Activated naive CD4-positive, alpha-beta T cell treated with Interleukin-2 at 50 U/mL for 16 hours (primary cell): Measurements from ENCODE around the gene ACTR6.
"Not testable (repeated sequence)": the region's sequence is repeated elsewhere in the genome, so short reads cannot be mapped to it uniquely, and the experiment has no call there.

ENCODE experiments used
- DNase-seq: peaks from one replicate; pipeline ENCODE4 v3.0.0-alpha.2; 2020

The ACTR6 gene

DNA sequence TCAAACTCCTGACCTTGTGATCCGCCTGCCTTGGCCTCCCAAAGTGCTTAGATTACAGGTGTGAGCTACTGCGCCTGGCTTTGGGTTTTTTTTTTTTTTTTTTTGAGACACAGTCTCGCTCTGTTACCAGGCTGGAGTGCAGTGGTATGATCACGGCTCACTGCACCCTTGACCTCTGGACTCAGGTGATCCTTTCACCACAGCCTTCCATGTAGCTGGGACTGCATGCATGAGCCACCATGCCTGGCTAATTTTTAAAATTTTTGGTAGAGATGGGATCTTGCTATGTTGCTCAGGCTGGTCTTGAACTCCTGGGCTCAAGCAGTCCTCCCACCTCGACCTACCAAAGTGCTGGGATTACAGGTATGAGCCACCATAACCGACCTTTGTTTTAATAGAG, 21.6 kb downstream of the ACTR6 start:
- not testable (repeated sequence) for DNase-seq

DNA sequence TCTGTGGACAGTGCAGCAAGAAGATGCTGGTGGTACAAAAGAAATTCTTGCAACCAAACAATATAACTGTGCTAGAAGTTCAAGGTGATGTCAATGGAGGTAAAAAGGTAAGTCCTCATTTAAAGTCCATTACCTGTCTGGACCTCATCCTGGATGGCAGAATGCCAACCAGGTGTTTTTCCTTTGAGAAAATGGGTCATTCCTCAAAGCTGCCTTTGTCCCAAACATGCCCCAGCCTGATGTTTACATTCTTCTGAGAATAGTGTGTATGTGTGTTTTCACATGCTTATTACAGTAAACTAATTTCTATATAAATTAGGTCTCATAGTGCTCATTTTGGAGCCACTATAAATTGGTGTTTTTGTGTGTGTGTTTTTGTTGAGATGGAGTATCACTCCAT, 24.9 kb downstream of the ACTR6 start:
- no peak for DNase-seq

DNA sequence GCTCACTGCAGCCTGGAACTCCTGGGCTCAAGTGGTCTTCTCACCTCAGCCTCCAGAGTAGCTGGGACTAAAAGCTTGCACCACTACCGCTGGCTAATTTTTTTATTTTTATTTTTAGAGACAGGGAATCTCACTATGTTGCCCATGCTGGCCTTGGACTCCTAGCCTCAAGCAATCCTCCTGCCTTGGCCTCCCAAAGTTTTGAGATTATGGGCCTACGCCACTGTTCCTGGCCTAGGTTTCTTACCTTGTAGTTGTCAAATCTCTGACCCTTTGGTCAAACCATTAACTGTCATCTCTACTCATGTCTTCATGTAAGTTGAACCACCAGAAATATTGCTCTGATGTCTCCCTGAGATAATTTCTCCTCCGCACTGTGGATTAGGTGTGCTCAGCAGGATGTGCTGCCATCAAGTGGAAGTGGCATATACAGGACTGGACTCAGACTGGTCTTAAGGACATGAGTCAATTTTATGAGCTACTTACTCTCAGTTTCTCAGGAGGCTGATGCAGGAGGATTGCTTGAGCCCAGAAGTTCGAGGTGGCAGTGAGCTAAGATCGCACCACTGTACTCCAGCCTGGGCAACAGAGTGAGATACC, 28.5 kb downstream of the ACTR6 start:
- DNase-seq = no peak

DNA sequence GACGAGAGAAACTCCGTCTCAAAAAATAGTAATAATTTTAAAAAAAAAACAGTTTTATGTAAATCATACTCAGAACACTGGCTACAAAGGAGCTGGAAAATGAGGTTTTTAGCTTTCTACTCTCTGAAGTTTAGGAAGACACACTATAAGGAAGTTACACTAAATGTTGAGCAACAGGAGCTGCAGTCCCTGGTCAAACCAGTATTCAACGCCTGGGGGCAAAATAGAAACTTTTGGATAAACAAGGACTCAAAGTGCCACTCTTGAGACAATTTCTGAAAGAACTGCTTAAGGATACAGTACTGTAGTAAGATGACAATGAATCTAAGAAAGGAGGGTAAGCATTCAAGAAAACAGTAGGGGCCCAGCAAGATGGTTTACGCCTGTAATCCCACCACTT, 29.3 kb downstream of the ACTR6 start:
- no peak for DNase-seq

DNA sequence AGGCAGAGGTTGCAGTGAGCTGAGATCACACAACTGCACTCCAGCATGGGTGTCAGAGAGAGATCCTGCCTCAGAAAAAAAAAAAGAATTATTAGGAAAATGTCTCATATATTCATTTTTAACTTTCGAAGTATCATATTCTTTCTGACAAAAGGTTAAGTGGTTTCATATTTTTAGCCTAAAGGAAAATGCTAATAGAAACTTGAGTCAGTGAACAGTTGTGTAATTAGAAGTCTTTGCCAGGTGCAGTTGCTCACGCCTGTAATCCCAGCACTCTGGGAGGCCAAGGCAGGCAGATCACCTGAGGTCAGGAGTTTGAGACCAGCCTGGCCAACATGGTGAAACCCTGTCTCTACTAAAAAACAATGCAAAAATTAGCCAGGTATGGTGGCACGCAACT, 31.3 kb downstream of the ACTR6 start:
- DNase-seq = not testable (repeated sequence)

DNA sequence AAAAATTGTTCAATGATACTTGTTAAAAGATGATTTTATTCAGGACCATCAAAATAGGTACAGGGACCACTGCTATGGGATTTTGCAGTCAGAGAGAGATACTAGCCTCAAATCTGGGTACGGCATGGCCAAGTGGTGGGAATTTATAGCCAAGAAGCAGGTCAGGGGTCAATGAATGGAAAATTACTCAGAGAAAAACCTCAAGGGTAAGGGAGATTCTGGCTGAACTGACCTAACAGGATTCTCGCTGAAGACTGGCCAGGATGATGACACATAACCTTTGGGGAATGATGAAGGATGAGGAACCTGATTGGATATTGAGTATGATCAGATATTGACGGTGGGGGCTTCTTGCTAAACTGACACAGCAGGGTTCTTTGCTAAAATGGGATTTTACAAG, 33.6 kb downstream of the ACTR6 start:
- DNase-seq = no peak

DNA sequence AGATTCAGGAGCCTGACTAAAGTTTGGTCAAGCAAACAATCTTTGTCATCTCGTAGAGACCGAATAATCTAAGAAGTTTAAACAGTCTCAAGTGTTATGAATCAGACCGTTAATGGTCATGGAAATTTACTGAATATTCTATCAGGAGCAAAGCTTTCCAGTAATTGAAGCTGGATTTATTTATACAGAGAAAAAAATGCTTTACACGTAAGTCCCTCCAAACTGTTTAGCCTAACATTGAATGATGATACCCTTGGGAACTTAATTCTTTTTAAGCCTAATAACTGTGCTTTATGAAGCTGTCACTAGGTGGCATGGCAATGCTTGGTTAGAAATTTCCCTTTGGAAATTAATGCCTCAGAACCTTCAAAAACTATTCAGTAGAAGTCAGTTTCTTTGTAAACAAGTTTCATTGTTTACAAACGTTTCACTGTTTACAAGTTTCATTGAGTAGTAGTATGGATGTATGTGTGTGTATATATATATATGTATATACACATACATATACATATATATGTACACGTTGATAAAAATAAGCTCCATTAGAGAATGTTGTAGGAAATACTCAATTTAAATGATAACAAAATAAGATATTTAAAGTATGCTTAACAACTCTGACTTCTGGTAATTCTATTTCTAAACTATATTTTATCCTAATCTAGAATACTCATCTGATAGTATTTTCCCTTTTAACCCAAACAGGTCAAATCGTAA, 34.1 kb downstream of the ACTR6 start:
- no peak for DNase-seq

DNA sequence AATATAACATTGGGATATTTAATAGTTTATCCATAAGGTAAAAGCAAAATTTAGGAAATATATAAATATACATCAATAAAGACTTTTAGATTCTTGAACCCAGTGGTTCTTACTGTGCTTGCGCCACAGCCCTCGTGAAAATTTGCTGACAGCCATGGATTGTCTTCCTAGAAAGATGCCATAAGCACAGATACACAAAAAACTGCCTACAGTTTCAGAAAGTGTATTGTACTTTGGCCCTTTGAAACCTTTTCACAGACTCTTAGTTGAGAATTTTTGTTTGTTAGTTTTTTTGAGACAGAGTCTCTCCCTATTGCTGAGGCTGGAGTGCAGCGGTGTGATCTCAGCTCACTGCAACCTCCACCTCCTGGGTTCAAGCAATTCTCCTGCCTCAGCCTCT, 38.2 kb downstream of the ACTR6 start:
- no peak for DNase-seq

DNA sequence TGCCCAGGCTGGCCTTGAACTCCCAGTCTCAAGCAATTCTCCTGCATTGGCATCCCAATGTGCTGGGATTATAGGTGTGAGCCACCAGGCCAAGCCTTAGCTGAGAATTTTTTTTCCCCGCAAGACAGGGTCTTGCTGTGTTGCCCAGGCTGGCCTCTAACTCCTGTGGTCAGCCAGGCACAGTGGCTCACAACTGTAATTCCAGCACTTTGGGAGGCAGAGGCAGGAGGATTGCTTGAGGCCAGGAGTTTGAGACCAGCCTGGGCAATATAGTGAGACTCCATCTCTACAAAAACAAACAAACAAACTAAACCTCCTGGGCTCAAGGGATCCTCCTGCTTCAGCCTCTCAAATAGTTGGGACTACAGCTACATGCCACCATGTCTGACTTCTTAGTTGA, 39.0 kb downstream of the ACTR6 start:
- no peak for DNase-seq

DNA sequence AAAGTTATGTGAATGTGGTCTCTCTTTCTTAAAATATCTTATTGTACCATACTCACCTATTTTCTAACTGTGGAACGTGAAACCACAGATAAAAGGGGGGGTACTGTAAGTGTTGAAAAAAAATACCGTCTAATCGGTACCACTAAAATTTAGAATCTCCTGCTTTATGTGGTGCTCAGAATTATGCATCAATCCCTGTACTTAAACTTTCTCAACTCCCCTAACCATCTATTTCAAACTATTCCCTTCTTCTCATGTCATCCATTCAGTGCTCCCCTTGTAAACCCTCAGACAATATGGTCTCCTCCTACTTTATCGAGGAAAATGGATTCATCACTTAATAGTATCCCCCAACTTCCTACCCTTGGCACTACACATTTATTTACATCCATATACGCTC, 42.5 kb downstream of the ACTR6 start:
- DNase-seq = no peak

DNA sequence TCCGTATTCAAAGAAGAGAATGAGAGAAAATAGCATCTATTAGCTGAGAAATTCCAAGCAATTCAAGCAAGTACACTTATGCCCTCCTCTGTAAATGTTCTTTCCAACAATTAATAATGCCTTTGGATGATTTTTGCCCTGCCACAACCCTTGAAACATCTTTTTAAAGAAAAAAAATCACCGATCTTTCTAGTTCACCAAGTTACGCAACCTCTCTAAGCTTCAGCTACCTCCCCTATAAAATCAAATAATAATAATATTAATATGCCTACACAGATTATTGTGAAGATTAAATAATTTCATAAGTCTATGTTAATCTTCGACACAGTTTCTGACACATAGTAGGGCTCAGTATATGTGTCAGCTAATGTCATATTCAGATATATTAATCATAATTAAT, 47.1 kb downstream of the ACTR6 start:
- DNase-seq = no peak

DNA sequence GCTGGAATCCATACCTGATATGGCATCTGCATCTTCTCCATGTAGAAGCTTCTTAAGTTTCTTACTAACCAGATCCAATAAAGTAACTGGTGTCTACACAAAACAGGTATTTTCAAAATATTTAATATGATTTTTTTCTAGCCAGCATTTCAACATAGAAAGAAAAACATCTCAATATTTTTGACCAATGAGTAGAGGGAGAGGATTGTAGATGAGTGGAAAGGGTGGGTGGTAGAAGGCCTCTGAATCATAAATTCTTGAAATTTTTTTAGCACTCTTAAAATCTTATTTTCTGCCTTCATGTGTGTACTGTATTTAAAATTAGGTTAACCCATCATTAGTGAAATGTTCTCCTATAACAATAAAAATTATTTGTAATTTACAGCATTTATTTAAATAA, 48.3 kb downstream of the ACTR6 start:
- DNase-seq = no peak

DNA sequence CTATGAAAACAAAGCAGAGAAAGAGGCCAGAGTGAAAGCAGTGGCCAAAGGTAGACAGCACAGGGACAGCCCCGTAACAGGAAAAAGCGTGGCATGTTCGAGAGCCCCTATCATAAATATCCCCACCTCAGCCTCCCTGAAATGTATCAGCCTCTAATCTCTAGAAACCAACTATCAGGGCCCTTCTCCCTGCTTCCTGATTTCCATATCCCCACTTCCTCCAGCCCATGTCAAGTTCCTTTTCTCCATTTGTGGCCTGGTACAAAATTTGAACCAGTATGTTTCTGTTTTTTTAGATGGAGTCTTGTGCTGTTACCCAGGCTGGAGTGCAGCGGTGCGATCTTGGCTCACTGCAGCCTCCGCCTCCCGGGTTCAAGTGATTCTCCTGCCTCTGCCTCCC, 49.3 kb downstream of the ACTR6 start:
- no peak for DNase-seq

DNA sequence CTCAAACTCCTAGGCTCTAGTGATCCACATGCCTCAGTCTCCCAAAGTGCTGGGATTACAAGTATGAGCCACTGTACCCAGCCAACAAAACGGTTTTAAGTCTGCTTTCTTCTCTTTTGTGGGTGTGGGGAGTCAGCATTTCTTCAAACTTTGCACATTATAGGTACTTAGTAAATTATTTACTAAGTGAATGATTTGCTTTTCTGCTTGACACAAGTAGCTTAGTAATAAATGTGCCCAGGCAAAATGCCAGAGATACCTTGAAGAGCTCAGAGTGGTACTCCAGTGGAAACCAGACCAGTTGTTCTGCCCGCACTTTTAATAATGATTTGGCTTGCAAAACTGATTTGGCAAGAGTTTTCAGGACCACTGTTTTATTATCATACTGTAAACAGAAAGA, 51.3 kb downstream of the ACTR6 start:
- DNase-seq = no peak

DNA sequence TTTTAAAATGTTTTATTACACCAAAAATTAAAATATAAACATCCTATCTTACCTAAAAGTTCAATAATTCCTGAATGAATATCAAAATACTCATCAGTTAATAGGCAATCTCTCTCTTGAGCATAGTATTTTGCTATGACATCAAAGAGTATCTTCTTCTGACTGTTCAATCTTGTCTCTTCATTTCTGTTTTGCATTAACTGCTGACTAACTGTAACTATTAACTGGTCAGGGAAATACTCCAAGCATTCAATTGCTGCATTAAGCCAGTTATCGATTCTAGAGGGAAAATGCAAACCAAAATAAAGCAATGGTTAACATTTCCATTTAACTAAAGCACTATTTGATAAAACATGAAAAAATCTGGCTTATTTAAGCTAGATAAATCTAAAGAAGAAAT, 52.8 kb downstream of the ACTR6 start:
- DNase-seq = no peak

DNA sequence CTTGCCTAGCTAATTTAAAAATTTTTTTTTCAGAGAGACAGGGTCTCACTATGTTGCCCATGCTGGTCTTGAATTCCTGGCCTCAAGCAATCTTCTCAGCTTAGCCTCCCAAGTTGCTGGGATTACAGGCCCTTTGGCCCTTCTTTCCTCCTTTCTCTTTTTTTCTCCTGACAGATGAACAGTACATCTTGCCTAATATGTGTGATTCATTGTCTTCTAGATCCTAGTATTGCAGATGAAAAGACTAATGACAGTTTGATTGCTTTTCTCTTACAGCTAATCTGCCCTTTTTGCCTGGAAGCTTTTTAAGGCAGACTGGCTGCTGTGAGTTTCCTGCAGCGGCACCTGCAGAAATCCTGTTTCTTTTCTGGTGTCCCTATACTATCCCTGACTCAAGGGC, 54.3 kb downstream of the ACTR6 start:
- no peak for DNase-seq

DNA sequence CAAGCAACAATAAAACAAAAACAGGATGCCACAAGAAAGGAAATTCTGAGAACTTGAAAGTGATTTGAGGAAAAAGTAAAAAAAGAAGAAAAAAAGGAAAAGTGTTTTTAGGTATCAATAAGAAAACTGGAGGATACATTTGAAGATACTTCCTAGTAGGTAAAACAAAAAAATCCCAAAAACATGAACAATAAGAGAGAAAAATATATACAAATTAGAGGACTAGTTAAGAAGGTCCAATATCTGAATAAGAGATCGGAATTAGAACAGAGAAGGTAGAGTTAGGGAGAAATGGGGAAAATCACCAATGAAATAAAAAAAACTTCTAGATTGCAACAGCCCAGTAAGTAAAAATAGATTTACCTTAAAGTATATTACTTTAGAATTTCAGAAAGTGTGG, 57.5 kb downstream of the ACTR6 start:
- no peak for DNase-seq

DNA sequence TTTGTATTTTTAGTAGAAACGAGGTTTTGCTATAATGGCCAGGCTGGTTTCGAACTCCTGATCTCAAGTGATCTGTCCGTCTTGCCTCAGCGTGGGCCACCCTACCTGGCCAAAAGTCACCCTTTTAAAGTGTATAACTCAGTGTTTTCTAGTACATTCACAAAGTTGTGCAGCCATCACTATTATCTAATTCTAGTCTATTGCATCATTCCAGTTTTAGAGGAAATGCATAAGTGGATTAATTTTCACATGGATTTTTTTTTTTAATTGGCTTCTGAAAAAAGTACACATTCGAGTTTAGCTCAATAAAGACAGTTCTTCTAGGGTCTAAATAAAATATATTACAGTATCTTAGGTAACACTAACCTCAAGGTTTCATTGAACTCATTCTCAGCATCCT, 62.5 kb downstream of the ACTR6 start:
- no peak for DNase-seq

DNA sequence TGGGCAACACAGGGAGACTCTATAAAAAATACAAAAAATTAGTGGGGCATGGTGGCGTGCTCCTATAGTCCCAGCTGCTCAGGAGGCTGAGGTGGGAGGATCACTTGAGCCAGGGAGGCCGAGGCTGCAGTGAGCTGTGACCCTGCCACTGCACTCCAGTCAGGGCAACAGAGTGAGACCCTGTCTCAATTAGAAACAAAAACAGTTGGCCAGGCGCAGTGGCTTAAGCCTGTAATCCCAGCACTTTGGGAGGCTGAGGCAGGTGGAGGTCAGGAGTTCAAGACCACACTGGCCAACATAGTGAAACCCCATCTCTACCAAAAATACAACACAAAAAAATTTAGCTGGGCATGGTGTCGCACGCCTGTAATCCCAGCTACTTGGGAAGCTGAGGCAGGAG, 64.5 kb downstream of the ACTR6 start:
- not testable (repeated sequence) for DNase-seq

DNA sequence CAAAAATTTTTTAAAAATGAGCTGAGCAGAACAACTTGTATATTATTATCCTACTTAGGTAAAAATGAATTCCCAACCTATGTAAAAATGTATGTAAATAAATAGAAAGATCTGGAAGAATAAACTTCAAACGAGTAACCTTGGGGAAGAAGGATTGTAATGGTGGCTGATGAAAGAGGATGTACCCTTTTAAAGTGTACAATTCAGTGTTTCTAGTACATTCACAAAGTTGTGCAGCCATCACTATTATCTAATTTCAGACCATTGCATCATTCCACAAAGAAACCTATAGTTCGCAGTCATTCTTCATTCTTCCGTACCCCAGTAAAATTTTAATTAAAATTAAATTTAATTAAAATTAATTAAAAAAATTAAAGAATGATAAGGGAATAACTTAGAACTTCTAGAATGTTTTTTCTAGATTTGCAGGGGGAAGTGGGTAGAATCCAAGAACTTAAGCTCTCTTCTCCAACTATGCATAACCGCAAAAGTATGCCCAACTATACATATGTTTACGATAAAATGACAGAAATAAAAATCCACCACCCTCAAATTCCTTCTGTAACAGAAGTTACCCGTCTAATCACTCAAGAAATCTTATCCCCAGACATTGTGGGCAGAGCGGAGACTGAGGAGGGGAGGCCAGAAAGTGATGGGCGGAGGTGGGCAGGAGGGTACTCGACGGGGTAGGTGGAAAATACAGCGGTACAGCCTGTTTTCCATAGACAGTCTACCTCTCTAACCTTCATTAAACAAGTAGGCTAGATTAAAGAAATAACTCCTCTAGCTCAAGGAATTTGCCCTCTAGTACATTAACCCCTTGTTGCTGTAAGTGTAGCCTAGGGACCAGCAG, 65.3 kb downstream of the ACTR6 start:
- DNase-seq = no peak

DNA sequence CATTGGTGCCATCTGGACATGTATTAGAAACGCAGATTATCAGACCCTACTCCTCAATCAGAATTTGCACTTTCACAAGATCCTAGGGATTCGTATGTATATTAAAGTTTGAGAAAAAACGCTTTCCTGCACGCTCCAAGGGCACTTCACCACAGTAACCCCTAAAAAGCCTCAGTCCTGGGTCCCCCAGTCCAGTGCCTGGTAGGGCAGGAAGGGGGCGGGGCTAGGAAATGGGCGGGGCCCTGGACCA, 65.9 kb downstream of the ACTR6 start:
- no peak for DNase-seq

DNA sequence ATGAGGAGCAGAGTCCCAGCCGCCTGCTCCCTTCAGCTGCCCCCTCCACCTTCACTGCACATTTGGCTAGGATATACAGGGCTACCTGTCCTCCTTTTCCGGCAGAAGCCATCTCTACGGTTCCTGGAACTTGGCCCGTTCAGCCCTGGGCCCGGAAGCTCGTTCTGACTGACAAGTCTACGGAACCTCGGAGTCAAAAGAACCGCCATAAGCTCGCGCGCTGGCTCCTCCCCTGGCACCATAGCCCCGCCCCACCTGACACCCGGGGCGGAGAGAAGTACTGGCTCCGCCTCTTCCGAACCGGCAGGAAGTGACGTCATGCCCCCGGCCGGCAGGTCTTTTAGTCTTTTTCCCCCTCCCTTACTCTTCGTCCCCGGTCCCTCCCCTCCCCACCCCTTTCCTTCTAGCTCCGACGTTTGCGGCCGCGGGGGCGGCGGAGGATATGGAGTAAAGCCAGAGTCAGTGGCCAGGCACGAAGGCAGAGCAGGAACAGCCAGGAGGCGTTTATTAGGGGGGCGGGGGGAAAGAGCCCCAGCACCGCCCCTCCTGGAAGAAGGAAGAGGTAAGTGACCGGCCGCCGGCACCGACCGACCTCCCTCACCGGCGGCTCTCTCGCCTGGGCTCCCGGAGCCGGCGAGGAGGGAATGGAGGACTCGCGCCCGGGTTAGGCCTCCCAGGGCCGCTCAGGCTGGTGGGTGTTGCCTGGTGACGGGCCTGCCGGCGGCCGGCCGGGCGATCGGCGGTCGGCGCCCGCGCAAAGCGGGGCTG, 66.4 kb downstream of the ACTR6 start, which contains the start of the genes DEPDC4 and SCYL2:
Gene DEPDC4, minus strand, starts transcription at position 245 of the 768 bp plus-strand sequence. Its CDS starts 3 bp downstream, at position 242.
Gene SCYL2, plus strand, starts transcription at position 343 of the 768 bp plus-strand sequence. CDS start 15,794 bp downstream, outside the sequence.
- DNase-seq = peak; percentile 92

DNA sequence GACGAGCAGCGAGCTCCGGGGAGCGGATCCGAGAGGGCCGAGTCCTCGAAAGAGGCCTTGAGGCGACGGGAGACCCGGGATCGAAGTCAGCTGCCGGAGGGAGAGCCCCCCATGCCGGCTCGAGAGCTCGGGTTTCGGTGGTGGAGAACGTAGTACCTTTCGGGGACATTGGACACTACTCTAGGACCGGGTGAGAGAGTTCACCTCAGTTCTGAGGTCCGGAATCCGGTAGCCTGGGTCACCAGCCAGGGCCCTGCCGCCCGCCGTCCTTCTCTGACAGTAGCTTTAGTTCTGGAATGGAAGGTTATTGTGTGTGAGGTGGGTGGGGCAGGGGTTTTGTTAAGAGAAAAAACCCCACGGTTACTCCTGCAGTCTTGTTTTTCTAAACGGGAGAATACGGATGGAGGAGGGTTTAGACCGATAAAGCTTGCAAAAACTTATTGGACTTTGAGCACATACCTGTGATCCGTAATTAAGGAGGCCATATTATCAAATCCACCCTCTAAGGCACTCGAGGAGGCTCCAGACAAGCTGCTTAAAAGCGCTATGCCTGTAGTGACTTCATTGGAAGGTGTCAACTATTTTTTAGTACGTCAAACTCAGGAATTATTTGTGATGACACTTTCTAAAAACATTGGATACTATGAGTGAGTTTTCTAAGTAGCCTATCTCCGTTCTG, 67.1 kb downstream of the ACTR6 start:
- peak; percentile 19 for DNase-seq
